ENCODE results near the gene ROM1. TPM values are rescaled to one million over a fixed set of nuclear protein-coding genes. Genes with fewer than 3 reads are reported as not detected.

The ROM1 gene
- total RNA-seq, 1 experiment from 2014 or later: 0.94 TPM

DNA sequence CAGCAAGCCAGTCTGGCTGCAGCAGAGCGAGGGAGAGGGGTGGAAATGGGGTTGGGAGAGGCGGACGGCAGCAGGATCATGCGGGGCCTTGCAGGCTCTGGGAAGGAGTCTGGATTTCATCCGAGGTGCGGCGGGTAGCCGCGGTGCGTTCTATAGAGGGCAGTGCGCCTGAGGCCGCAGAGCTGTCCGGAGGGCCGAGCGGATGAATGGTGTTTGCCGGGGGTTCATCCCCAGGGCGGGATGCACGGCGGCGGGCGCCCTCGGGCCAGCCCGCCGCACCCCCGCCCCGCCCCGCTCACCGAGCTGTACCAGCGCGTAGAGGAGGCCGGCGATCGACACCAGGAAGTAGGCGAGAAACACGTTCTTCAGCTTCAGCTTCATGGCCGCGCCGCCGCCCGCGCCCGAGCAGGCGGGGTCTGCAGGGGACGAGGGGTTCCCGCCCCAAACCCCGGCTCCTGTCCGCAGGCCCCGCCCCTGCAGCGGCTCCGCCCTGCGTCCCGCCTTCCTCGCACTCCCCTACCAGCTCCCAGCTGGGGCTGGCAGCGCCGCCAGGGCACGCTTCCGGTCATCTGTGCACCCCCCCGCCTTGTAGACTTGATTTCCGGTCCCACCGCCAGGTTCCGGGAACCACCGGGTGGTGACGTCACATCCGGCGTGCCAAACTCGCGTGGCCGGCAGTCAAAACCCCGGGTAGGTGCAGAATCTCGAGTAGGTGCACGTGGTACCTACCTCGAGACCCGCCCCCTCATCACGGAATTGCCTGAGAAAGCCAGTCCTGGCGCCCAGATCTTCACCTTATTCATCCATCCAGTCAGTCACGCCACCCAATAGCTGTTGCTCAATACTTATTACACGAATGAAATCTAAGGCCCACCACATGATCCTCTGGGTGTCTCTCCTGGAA is 8.8 kb downstream of the ROM1 start, which contains the start of gene B3GAT3 (continued):
- TF ChIP-seq, protein P1, sequence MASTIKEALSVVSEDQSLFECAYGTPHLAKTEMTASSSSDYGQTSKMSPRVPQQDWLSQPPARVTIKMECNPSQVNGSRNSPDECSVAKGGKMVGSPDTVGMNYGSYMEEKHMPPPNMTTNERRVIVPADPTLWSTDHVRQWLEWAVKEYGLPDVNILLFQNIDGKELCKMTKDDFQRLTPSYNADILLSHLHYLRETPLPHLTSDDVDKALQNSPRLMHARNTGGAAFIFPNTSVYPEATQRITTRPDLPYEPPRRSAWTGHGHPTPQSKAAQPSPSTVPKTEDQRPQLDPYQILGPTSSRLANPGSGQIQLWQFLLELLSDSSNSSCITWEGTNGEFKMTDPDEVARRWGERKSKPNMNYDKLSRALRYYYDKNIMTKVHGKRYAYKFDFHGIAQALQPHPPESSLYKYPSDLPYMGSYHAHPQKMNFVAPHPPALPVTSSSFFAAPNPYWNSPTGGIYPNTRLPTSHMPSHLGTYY (CRISPR knock-in tag; IDR thresholded peaks at IDR 0.05): 0 out of 2 replicates have a peak, but pooled peaks have one; percentile 27
- TF ChIP-seq, protein P2, sequence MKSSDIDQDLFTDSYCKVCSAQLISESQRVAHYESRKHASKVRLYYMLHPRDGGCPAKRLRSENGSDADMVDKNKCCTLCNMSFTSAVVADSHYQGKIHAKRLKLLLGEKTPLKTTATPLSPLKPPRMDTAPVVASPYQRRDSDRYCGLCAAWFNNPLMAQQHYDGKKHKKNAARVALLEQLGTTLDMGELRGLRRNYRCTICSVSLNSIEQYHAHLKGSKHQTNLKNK (CRISPR knock-in tag; IDR thresholded peaks at IDR 0.05): no peak
- TF ChIP-seq, protein P3, sequence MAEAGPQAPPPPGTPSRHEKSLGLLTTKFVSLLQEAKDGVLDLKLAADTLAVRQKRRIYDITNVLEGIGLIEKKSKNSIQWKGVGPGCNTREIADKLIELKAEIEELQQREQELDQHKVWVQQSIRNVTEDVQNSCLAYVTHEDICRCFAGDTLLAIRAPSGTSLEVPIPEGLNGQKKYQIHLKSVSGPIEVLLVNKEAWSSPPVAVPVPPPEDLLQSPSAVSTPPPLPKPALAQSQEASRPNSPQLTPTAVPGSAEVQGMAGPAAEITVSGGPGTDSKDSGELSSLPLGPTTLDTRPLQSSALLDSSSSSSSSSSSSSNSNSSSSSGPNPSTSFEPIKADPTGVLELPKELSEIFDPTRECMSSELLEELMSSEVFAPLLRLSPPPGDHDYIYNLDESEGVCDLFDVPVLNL (CRISPR knock-in tag; IDR thresholded peaks at IDR 0.05; ENCODE audit: borderline replicate concordance, low read depth): peak; percentile 47; the same call in 1 of the 2 replicates
- no peak for TF ChIP-seq EMX1 (CRISPR knock-in tag; IDR thresholded peaks at IDR 0.05)
- TF ChIP-seq ETV6 (CRISPR knock-in tag; IDR thresholded peaks at IDR 0.05): peak; percentile 96
- peak; percentile 63; the same call in 1 of the 2 replicates for TF ChIP-seq ZNF317 (CRISPR knock-in tag; IDR thresholded peaks at IDR 0.05; ENCODE audit: borderline replicate concordance, low read depth)
- TF ChIP-seq, protein P4, sequence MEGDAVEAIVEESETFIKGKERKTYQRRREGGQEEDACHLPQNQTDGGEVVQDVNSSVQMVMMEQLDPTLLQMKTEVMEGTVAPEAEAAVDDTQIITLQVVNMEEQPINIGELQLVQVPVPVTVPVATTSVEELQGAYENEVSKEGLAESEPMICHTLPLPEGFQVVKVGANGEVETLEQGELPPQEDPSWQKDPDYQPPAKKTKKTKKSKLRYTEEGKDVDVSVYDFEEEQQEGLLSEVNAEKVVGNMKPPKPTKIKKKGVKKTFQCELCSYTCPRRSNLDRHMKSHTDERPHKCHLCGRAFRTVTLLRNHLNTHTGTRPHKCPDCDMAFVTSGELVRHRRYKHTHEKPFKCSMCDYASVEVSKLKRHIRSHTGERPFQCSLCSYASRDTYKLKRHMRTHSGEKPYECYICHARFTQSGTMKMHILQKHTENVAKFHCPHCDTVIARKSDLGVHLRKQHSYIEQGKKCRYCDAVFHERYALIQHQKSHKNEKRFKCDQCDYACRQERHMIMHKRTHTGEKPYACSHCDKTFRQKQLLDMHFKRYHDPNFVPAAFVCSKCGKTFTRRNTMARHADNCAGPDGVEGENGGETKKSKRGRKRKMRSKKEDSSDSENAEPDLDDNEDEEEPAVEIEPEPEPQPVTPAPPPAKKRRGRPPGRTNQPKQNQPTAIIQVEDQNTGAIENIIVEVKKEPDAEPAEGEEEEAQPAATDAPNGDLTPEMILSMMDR (IDR thresholded peaks at IDR 0.05): no peak
- TF ChIP-seq ZNF219 (CRISPR knock-in tag; IDR thresholded peaks at IDR 0.05; ENCODE audit: borderline replicate concordance): no peak
- TF ChIP-seq CREB1 (CRISPR knock-in tag; IDR thresholded peaks at IDR 0.05): 0 out of 2 replicates have a peak, but pooled peaks have one; percentile 57
- TF ChIP-seq, protein P5, sequence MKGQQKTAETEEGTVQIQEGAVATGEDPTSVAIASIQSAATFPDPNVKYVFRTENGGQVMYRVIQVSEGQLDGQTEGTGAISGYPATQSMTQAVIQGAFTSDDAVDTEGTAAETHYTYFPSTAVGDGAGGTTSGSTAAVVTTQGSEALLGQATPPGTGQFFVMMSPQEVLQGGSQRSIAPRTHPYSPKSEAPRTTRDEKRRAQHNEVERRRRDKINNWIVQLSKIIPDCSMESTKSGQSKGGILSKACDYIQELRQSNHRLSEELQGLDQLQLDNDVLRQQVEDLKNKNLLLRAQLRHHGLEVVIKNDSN (CRISPR knock-in tag; IDR thresholded peaks at IDR 0.05): peak; percentile 80
- TF ChIP-seq, protein P6, sequence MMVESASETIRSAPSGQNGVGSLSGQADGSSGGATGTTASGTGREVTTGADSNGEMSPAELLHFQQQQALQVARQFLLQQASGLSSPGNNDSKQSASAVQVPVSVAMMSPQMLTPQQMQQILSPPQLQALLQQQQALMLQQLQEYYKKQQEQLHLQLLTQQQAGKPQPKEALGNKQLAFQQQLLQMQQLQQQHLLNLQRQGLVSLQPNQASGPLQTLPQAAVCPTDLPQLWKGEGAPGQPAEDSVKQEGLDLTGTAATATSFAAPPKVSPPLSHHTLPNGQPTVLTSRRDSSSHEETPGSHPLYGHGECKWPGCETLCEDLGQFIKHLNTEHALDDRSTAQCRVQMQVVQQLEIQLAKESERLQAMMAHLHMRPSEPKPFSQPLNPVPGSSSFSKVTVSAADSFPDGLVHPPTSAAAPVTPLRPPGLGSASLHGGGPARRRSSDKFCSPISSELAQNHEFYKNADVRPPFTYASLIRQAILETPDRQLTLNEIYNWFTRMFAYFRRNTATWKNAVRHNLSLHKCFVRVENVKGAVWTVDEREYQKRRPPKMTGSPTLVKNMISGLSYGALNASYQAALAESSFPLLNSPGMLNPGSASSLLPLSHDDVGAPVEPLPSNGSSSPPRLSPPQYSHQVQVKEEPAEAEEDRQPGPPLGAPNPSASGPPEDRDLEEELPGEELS (CRISPR knock-in tag; IDR thresholded peaks at IDR 0.05): peak; percentile 84
- no peak for TF ChIP-seq OVOL2 (CRISPR knock-in tag; IDR thresholded peaks at IDR 0.05; ENCODE audit: borderline replicate concordance)
- TF ChIP-seq, protein P7, sequence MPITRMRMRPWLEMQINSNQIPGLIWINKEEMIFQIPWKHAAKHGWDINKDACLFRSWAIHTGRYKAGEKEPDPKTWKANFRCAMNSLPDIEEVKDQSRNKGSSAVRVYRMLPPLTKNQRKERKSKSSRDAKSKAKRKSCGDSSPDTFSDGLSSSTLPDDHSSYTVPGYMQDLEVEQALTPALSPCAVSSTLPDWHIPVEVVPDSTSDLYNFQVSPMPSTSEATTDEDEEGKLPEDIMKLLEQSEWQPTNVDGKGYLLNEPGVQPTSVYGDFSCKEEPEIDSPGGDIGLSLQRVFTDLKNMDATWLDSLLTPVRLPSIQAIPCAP (CRISPR knock-in tag; IDR thresholded peaks at IDR 0.05): no peak
- 0 out of 2 replicates have a peak, but pooled peaks have one; percentile 5 for TF ChIP-seq NFATC4 (CRISPR knock-in tag; IDR thresholded peaks at IDR 0.05)
- TF ChIP-seq, protein P8, sequence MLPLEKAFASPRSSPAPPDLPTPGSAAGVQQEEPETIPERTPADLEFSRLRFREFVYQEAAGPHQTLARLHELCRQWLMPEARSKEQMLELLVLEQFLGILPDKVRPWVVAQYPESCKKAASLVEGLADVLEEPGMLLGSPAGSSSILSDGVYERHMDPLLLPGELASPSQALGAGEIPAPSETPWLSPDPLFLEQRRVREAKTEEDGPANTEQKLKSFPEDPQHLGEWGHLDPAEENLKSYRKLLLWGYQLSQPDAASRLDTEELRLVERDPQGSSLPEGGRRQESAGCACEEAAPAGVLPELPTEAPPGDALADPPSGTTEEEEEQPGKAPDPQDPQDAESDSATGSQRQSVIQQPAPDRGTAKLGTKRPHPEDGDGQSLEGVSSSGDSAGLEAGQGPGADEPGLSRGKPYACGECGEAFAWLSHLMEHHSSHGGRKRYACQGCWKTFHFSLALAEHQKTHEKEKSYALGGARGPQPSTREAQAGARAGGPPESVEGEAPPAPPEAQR (CRISPR knock-in tag; IDR thresholded peaks at IDR 0.05): no peak
- TF ChIP-seq MYBL2 (CRISPR knock-in tag; IDR thresholded peaks at IDR 0.05): no peak
- TF ChIP-seq, protein P9, sequence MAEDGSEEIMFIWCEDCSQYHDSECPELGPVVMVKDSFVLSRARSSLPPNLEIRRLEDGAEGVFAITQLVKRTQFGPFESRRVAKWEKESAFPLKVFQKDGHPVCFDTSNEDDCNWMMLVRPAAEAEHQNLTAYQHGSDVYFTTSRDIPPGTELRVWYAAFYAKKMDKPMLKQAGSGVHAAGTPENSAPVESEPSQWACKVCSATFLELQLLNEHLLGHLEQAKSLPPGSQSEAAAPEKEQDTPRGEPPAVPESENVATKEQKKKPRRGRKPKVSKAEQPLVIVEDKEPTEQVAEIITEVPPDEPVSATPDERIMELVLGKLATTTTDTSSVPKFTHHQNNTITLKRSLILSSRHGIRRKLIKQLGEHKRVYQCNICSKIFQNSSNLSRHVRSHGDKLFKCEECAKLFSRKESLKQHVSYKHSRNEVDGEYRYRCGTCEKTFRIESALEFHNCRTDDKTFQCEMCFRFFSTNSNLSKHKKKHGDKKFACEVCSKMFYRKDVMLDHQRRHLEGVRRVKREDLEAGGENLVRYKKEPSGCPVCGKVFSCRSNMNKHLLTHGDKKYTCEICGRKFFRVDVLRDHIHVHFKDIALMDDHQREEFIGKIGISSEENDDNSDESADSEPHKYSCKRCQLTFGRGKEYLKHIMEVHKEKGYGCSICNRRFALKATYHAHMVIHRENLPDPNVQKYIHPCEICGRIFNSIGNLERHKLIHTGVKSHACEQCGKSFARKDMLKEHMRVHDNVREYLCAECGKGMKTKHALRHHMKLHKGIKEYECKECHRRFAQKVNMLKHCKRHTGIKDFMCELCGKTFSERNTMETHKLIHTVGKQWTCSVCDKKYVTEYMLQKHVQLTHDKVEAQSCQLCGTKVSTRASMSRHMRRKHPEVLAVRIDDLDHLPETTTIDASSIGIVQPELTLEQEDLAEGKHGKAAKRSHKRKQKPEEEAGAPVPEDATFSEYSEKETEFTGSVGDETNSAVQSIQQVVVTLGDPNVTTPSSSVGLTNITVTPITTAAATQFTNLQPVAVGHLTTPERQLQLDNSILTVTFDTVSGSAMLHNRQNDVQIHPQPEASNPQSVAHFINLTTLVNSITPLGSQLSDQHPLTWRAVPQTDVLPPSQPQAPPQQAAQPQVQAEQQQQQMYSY (CRISPR knock-in tag; IDR thresholded peaks at IDR 0.05): no peak
- TF ChIP-seq IRF2 (CRISPR knock-in tag; IDR thresholded peaks at IDR 0.05; ENCODE audit: borderline replicate concordance, low read depth): no peak
- no peak for TF ChIP-seq FOXJ3 (CRISPR knock-in tag; IDR thresholded peaks at IDR 0.05; ENCODE audit: borderline replicate concordance)
- peak; percentile 96 for TF ChIP-seq SP1 (CRISPR knock-in tag; conservative IDR thresholded peaks at IDR 0.05)
- TF ChIP-seq SMAD4 (CRISPR knock-in tag; IDR thresholded peaks at IDR 0.05): no peak
- TF ChIP-seq HMGA2 (CRISPR knock-in tag; IDR thresholded peaks at IDR 0.05): no peak

Data from WTC11 (cell line).